BLaER1 treated with 17β-estradiol and CSF1 and Interleukin-3, amounts not matched to agents 10 nM and 100 nM (cell line): Measurements from ENCODE around the gene YAP1.

Source experiments
- H3K27ac ChIP-seq, 11 experiments: shearing (Covaris generic); formaldehyde crosslinking; 2 replicates each; pipeline ENCODE4 v1.8.1; 2022
- H3K27me3 ChIP-seq, 11 experiments: shearing (Covaris generic); formaldehyde crosslinking; 2 replicates each; pipeline ENCODE4 v1.8.1; 2022
- H3K36me3 ChIP-seq, 11 experiments: shearing (Covaris generic); formaldehyde crosslinking; 2 replicates each; pipeline ENCODE4 v1.8.1; 2022
- H3K4me1 ChIP-seq, 10 experiments: shearing (Covaris generic); formaldehyde crosslinking; 2 replicates each; pipeline ENCODE4 v1.8.1; 2022
- H3K4me2 ChIP-seq, 11 experiments: shearing (Covaris generic); formaldehyde crosslinking; 2 replicates each; pipeline ENCODE4 v1.8.1; 2022
- H3K4me3 ChIP-seq, 10 experiments: shearing (Covaris generic); formaldehyde crosslinking; 2 replicates each; pipeline ENCODE4 v1.8.1; 2022
- H3K9ac ChIP-seq, 11 experiments: shearing (Covaris generic); formaldehyde crosslinking; 2 replicates each; pipeline ENCODE4 v1.8.1; 2022
- H3K9me3 ChIP-seq, 11 experiments: shearing (Covaris generic); formaldehyde crosslinking; replicated peaks in 1 of 11; 2 replicates each; pipeline ENCODE4 v1.8.1; 2022
- H4K20me1 ChIP-seq, 11 experiments: shearing (Covaris generic); formaldehyde crosslinking; 2 replicates each; pipeline ENCODE4 v1.8.1; 2022
- Cebpa-rat ChIP-seq, 11 experiments: shearing (Covaris generic); IDR thresholded peaks; 2 replicates each; pipeline ENCODE4 v1.8.1; 2022

YAP1 gene

GRCh38 chr11:102202972-102203371 is 92.7 kb downstream of the YAP1 start:
- H3K4me2 ChIP-seq: no peak overlapping the region
- H3K36me3 ChIP-seq: peaks cover 0 to 11% (median 0%) of the 10 kb centered on the region in 11 experiments; a peak in 4 of 22 replicates
- H3K4me1 ChIP-seq: no peaks in the 10 kb centered on the region

DNA sequence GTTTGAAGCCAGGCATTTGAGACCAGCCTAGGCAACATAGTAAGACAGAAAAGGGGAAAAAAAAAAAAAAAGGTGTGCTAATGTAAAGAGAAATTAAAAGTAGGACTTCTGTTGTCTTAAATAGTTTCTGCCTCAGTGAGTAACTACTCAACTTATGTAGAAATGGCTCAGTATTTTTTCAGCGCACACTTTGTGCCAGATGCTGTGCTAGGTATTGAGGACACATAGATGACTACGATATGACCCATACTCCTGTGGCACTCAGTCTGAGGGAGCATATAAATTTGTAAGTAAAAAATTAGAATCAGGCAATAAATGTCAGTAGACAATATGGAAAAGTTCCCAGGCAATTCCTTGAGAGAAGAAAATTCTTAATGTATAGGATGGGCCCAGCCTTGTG is 93.9 kb downstream of the YAP1 start:
- TF ChIP-seq Cebpa-rat (IDR thresholded peaks at IDR 0.05): no peak
- Histone ChIP-seq H3K9me3 (no peaks in the 10 kb centered on the region), H3K27me3 (no peaks in the 10 kb centered on the region), H3K4me3 (no peak overlapping the region), H3K4me2 (no peak overlapping the region), H3K36me3 (peaks cover 0 to 11% (median 0%) of the 10 kb centered on the region in 11 experiments; a peak in 4 of 22 replicates), H3K27ac (no peak overlapping the region), H4K20me1 (no peaks in the 10 kb centered on the region), H3K4me1 (no peaks in the 10 kb centered on the region), H3K9ac (no peak overlapping the region)

More at GRCh38 chr11:102202972-102203371, 92.7 kb downstream of the YAP1 start:
- Histone ChIP-seq H4K20me1 (no peaks in the 10 kb centered on the region), H3K9me3 (no peaks in the 10 kb centered on the region), H3K27me3 (no peaks in the 10 kb centered on the region), H3K9ac (no peak overlapping the region), H3K27ac (no peak overlapping the region), H3K4me3 (no peak overlapping the region)
- TF ChIP-seq Cebpa-rat (IDR thresholded peaks at IDR 0.05): no peak

- Histone ChIP-seq H3K27me3 (no peaks in the 10 kb centered on the region), H3K9ac (no peak overlapping the region), H3K27ac (no peak overlapping the region), H3K4me3 (no peak overlapping the region), H3K9me3 (no peaks in the 10 kb centered on the region), H3K4me1 (no peaks in the 10 kb centered on the region), H4K20me1 (no peaks in the 10 kb centered on the region), H3K36me3 (peaks cover 0 to 14% (median 0%) of the 10 kb centered on the region in 11 experiments; a peak in 4 of 22 replicates), H3K4me2 (no peak overlapping the region)
- TF ChIP-seq Cebpa-rat (IDR thresholded peaks at IDR 0.05): no peak
These were observed 95.6 kb downstream of the YAP1 start for GRCh38 chr11:102205805-102206204.

DNA sequence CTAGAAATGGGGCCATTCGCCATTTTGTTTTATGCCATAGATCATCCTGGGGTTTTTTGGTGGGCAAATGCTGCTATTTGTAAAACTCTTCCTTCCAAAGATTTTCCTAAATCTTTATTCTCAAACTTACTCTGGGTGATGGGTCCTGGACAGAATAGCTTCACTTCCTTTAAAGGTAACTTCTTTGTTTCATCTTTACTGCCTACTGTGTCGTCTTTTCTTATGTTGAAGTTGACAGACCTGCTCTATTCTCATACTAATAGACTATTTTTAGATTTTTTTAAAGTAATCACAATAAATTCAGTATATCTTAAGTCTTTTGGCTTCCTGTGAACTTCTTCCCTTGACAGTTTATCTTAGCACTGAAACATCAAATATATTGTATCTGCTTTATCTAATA is 98.6 kb downstream of the YAP1 start:
- Histone ChIP-seq H3K27ac (no peak overlapping the region), H3K9ac (no peak overlapping the region), H3K4me2 (no peak overlapping the region), H4K20me1 (no peaks in the 10 kb centered on the region), H3K36me3 (peaks cover 0 to 18% (median 0%) of the 10 kb centered on the region in 11 experiments; a peak in 5 of 22 replicates), H3K27me3 (no peaks in the 10 kb centered on the region), H3K4me1 (no peaks in the 10 kb centered on the region), H3K4me3 (no peak overlapping the region), H3K9me3 (no peaks in the 10 kb centered on the region)
- no peak for TF ChIP-seq Cebpa-rat (IDR thresholded peaks at IDR 0.05)

GRCh38 chr11:102214623-102215022 is 104.4 kb downstream of the YAP1 start:
- Histone ChIP-seq H3K4me1 (peaks cover 0 to 6% (median 5%) of the 10 kb centered on the region in 10 experiments; a peak in 4 of 20 replicates), H3K4me3 (no peak overlapping the region), H3K36me3 (peaks cover 0 to 10% (median 0%) of the 10 kb centered on the region in 11 experiments; a peak in 2 of 22 replicates), H3K9ac (no peak overlapping the region), H4K20me1 (no peaks in the 10 kb centered on the region), H3K27me3 (no peaks in the 10 kb centered on the region), H3K4me2 (no peak overlapping the region), H3K27ac (no peak overlapping the region), H3K9me3 (no peaks in the 10 kb centered on the region)
- no peak for TF ChIP-seq Cebpa-rat (IDR thresholded peaks at IDR 0.05)

GRCh38 chr11:102216433-102217075 is 106.3 kb downstream of the YAP1 start:
- H3K9me3 ChIP-seq: peaks cover 0 to 5% (median 0%) of the 10 kb centered on the region in 11 experiments; a peak in 1 of 22 replicates
- no peaks in the 10 kb centered on the region for H3K27me3 ChIP-seq
- no peak overlapping the region for H3K9ac ChIP-seq
- peaks cover 0 to 4% (median 0%) of the 10 kb centered on the region in 11 experiments; a peak in 2 of 22 replicates for H3K36me3 ChIP-seq
- H3K4me3 ChIP-seq: no peak overlapping the region
- no peaks in the 10 kb centered on the region for H4K20me1 ChIP-seq
- TF ChIP-seq Cebpa-rat (IDR thresholded peaks at IDR 0.05): no peak
- no peak overlapping the region for H3K27ac ChIP-seq
- H3K4me1 ChIP-seq: peaks cover 0 to 11% (median 6%) of the 10 kb centered on the region in 10 experiments; a peak in 4 of 20 replicates
- no peak overlapping the region for H3K4me2 ChIP-seq

DNA sequence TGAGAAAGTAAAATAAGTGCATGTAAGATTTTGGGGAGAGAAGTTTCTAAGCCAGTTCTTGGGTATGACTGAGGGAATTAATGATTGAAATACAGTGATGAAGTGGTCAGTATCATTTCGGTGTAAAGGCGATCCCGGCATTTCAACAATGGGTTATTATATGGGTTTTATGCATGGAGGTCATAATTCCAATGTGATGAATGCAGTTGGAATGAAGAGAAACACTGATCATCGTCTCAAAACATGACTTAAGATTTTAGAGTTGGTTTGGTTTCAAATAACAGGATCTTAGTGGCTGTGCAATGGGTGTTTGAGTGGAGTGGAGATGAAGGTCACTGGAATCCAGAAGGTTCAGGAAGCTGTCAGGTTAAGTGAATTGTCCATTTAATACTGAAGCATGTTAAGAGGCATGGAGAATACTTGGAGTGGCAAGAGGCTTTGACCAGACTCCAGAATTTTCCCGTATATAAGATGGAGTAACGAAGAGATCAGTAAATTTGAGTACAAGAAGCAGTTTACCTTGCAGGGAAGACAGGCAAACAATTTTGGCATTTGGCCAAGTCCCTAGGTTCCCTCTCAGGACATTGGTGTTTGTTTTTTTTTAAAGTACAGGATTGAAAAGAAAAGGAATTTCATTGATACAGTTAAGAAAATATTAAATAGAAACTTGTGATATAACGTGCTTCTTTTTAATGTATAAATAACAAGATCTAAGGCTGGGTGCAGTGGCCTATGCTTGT is 110.7 kb downstream of the YAP1 start:
- H3K9me3 ChIP-seq: peaks cover 0 to 5% (median 0%) of the 10 kb centered on the region in 11 experiments; a peak in 1 of 22 replicates
- no peaks in the 10 kb centered on the region for H4K20me1 ChIP-seq
- no peak overlapping the region for H3K27ac ChIP-seq
- H3K4me2 ChIP-seq: no peak overlapping the region
- TF ChIP-seq Cebpa-rat (IDR thresholded peaks at IDR 0.05): no peak
- no peak overlapping the region for H3K4me3 ChIP-seq
- peaks cover 0 to 12% (median 6%) of the 10 kb centered on the region in 10 experiments; a peak in 4 of 20 replicates for H3K4me1 ChIP-seq
- peaks cover 0 to 5% (median 0%) of the 10 kb centered on the region in 11 experiments; a peak in 2 of 22 replicates for H3K36me3 ChIP-seq
- H3K9ac ChIP-seq: no peak overlapping the region
- no peaks in the 10 kb centered on the region for H3K27me3 ChIP-seq

DNA sequence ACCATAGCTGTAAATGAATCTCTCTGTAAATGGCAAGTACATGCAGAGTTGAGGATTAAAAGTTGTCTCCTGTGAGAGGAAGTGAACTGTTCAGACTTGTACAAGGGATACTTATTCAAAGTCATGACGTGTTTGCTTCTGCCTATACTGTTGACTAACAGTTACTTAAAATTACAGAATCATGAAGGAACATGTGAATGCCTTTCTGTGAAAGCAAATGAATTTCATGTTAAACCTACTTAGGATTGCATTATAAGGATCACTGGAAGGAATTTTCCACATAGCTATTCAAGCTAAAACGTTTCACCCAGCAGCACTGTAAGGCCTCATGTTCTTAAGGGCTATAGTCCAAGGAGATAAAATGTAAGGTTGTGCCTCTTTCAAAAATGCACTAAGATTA is 113.6 kb downstream of the YAP1 start:
- H3K4me1 ChIP-seq: peaks cover 0 to 17% (median 6%) of the 10 kb centered on the region in 10 experiments; a peak in 4 of 20 replicates
- peaks cover 0 to 5% (median 0%) of the 10 kb centered on the region in 11 experiments; a peak in 2 of 22 replicates for H3K36me3 ChIP-seq
- no peak overlapping the region for H3K27ac ChIP-seq

More for the DNA sequence above, 113.6 kb downstream of the YAP1 start:
- Histone ChIP-seq H3K27me3 (no peaks in the 10 kb centered on the region), H4K20me1 (no peaks in the 10 kb centered on the region), H3K9ac (no peak overlapping the region), H3K9me3 (peaks cover 0 to 5% (median 0%) of the 10 kb centered on the region in 11 experiments; a peak in 1 of 22 replicates), H3K4me2 (no peak overlapping the region), H3K4me3 (no peak overlapping the region)
- no peak for TF ChIP-seq Cebpa-rat (IDR thresholded peaks at IDR 0.05)
